Mucosa of gallbladder (tissue), 1 donor: ENCODE measurements around the gene TMEM151A. TPM values are rescaled to one million over a fixed set of nuclear protein-coding genes. Genes with fewer than 3 reads are reported as not detected.
"Not testable (repeated sequence)": the region's sequence is repeated elsewhere in the genome, so short reads cannot be mapped to it uniquely, and the experiment has no call there.

Experiments
- DNase-seq: peaks from one replicate; pipeline ENCODE4 v3.0.0-alpha.2; 2020; ENCODE audit warnings: low spot score
- total RNA-seq: library from RNA; stranded (reverse); gene quantifications from one replicate; pipeline ENCODE4 v1.2.1, GENCODE V29; 2021
- donor health status: DM: no; HTN: no; CAD: no.

Gene TMEM151A
- total RNA-seq, 1 donor from 2014 or later: 61.6 TPM

- no peak for DNase-seq
Measured at GRCh38 chr11:66309475-66309874, 17.8 kb downstream of the TMEM151A start.

- no peak for DNase-seq
Measured at GRCh38 chr11:66310324-66310723, 18.6 kb downstream of the TMEM151A start.

GRCh38 chr11:66310803-66311440 is 19.2 kb downstream of the TMEM151A start:
- not testable (repeated sequence) for DNase-seq

GRCh38 chr11:66311470-66311964 is 19.8 kb downstream of the TMEM151A start:
- DNase-seq: no peak

- DNase-seq: peak; percentile 96
Measured at GRCh38 chr11:66311965-66312548, 20.4 kb downstream of the TMEM151A start.

- DNase-seq: peak; percentile 100
Measured at GRCh38 chr11:66312549-66313320, 21.0 kb downstream of the TMEM151A start.

GRCh38 chr11:66313321-66314185 is 21.9 kb downstream of the TMEM151A start:
- DNase-seq: no peak

- DNase-seq: no peak
Measured at GRCh38 chr11:66314186-66314501, 22.4 kb downstream of the TMEM151A start.

- no peak for DNase-seq
Measured at GRCh38 chr11:66314561-66315497, 23.1 kb downstream of the TMEM151A start.

GRCh38 chr11:66315498-66315885 is 23.8 kb downstream of the TMEM151A start:
- DNase-seq: no peak

GRCh38 chr11:66315921-66316811 is 24.5 kb downstream of the TMEM151A start:
- no peak for DNase-seq

GRCh38 chr11:66316849-66317251 is 25.2 kb downstream of the TMEM151A start, which contains the start of gene CD248:
CD248 (minus strand) TSS chr11:66317044; CDS start chr11:66317027, 17 bp downstream.
- peak; percentile 58 for DNase-seq

GRCh38 chr11:66317322-66317722 is 25.6 kb downstream of the TMEM151A start:
- DNase-seq: peak; percentile 37

GRCh38 chr11:66317723-66318599 is 26.3 kb downstream of the TMEM151A start:
- DNase-seq: peak; percentile 64

GRCh38 chr11:66318600-66318970 is 26.9 kb downstream of the TMEM151A start:
- DNase-seq: no peak

- DNase-seq: not testable (repeated sequence)
Measured at GRCh38 chr11:66320289-66320688, 28.6 kb downstream of the TMEM151A start.

- DNase-seq: not testable (repeated sequence)
Measured at GRCh38 chr11:66320748-66321147, 29.1 kb downstream of the TMEM151A start.

GRCh38 chr11:66321606-66322005 is 29.9 kb downstream of the TMEM151A start:
- DNase-seq: no peak
